ENCODE data around the gene TMX3. TPM values are rescaled to one million over a fixed set of nuclear protein-coding genes. Genes with fewer than 3 reads are reported as not detected.
A peak's percentile ranks its signal among the peaks of the same experiment; 100 is the strongest.

Gene TMX3
- polyA plus RNA-seq, 1 of the 3 experiments (the other 2 are of a cell fraction): 23.3 TPM

GRCh38 chr18:68759308-68759707, 44.4 kb upstream of the TMX3 start:
- no peaks in the 10 kb centered on the region for H4K20me1 ChIP-seq (ENCODE audit: insufficient read depth)
- H3K9me2 ChIP-seq: no peaks in the 10 kb centered on the region
- no peaks in the 10 kb centered on the region for H3K79me2 ChIP-seq (ENCODE audit: insufficient read depth)
- H2AFZ ChIP-seq (ENCODE audit: low read depth): no peak overlapping the region
- CTCF ChIA-PET: interaction anchor here (1.0 to 1.3 kb wide), 2 partner anchors 12 to 24 kb away, joined by 3 to 4 read pairs; no protein-coding TSS in a partner anchor
- H3F3A ChIP-seq (replicated peaks; ENCODE audit: insufficient read depth): peaks cover 2% of the 10 kb centered on the region
- no peak overlapping the region for H3K4me2 ChIP-seq
- no peaks in the 10 kb centered on the region for H3K36me3 ChIP-seq (replicated peaks in 1 of 2; ENCODE audit: control insufficient read depth in 1 of 2, insufficient read depth in 2 of 2, low read length in 1 of 2)
- peaks cover 19% of the 10 kb centered on the region; the same call in 1 of the 2 replicates for H3K9me3 ChIP-seq
- no peaks in the 10 kb centered on the region for H3K4me1 ChIP-seq (ENCODE audit: control insufficient read depth in 1 of 2, insufficient read depth in 2 of 2, low read depth in 1 of 2, low read length in 1 of 2)
- TF ChIP-seq CHD2 (IDR thresholded peaks at IDR 0.05; ENCODE audit: low read length, partially characterized antibody): no peak
- DNase-seq: no peak
- no peaks in the 10 kb centered on the region for H3K27me3 ChIP-seq (ENCODE audit: insufficient read depth)
- no peak overlapping the region for H3K4me3 ChIP-seq (ENCODE audit: low read depth in 2 of 2, low read length in 1 of 2)
- POLR2A ChIA-PET: no interaction called here
- WGBS (ENCODE audit: low lambda C conversion rate): 65% methylated on average over 2 of the region's 2 CpGs
- no peak overlapping the region for H3K27ac ChIP-seq (ENCODE audit: low read depth in 2 of 2, low read length in 1 of 2)
- no peak overlapping the region for H3K9ac ChIP-seq

DNA sequence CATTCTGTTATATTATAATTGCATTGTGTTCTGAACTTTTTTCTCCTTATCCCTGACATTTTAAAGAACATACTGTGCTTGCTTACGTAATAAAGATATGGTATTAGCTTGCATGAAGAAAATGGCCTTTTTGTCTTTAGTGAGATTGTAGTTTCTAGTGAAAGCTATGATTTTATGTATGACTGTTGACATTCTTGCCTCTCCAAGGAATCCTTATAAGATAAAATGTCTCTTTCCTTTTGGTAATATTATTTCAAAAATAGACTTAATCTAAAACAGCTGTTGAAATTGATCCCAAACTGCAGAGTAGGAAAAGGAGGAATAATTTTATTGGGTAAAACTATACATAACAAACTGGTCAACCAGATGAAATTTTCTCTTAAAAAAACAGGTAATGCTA, 42.2 kb upstream of the TMX3 start:
- POLR2A ChIA-PET: no interaction called here
- H3K27me3 ChIP-seq (ENCODE audit: insufficient read depth): no peaks in the 10 kb centered on the region
- WGBS (ENCODE audit: low lambda C conversion rate): 72% methylated on average over 1 of the region's 1 CpG
- no peak overlapping the region; a peak in 2 of 4 replicates for H3K27ac ChIP-seq (ENCODE audit: low read depth in 2 of 2, low read length in 1 of 2)
- no peaks in the 10 kb centered on the region for H3K4me1 ChIP-seq (ENCODE audit: control insufficient read depth in 1 of 2, insufficient read depth in 2 of 2, low read depth in 1 of 2, low read length in 1 of 2)
- CTCF ChIA-PET: interaction anchor here (0.7 kb wide), 1 partner anchor 126 kb away, joined by 3 read pairs; no protein-coding TSS in a partner anchor
- H2AFZ ChIP-seq (ENCODE audit: low read depth): no peak overlapping the region
- no peaks in the 10 kb centered on the region for H3K79me2 ChIP-seq (ENCODE audit: insufficient read depth)
- DNase-seq: no peak
- no peaks in the 10 kb centered on the region for H3K36me3 ChIP-seq (replicated peaks in 1 of 2; ENCODE audit: control insufficient read depth in 1 of 2, insufficient read depth in 2 of 2, low read length in 1 of 2)
- H3F3A ChIP-seq (replicated peaks; ENCODE audit: insufficient read depth): peaks cover 2% of the 10 kb centered on the region
- no peak overlapping the region for H3K4me2 ChIP-seq
- H3K4me3 ChIP-seq (ENCODE audit: low read depth in 2 of 2, low read length in 1 of 2): no peak overlapping the region
- H3K9me3 ChIP-seq: peaks cover 23% of the 10 kb centered on the region; the same call in 1 of the 2 replicates
- no peak for TF ChIP-seq GABPA (IDR thresholded peaks at IDR 0.05; ENCODE audit: low read depth)
- TF ChIP-seq, protein P1, sequence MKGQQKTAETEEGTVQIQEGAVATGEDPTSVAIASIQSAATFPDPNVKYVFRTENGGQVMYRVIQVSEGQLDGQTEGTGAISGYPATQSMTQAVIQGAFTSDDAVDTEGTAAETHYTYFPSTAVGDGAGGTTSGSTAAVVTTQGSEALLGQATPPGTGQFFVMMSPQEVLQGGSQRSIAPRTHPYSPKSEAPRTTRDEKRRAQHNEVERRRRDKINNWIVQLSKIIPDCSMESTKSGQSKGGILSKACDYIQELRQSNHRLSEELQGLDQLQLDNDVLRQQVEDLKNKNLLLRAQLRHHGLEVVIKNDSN (IDR thresholded peaks at IDR 0.05; ENCODE audit: borderline replicate concordance, low read depth): no peak
- TF ChIP-seq TCF12 (IDR thresholded peaks at IDR 0.05): peak; percentile 25; the same call in 1 of the 2 replicates
- H3K9me2 ChIP-seq: no peaks in the 10 kb centered on the region
- no peaks in the 10 kb centered on the region for H4K20me1 ChIP-seq (ENCODE audit: insufficient read depth)
- no peak overlapping the region for H3K9ac ChIP-seq

DNA sequence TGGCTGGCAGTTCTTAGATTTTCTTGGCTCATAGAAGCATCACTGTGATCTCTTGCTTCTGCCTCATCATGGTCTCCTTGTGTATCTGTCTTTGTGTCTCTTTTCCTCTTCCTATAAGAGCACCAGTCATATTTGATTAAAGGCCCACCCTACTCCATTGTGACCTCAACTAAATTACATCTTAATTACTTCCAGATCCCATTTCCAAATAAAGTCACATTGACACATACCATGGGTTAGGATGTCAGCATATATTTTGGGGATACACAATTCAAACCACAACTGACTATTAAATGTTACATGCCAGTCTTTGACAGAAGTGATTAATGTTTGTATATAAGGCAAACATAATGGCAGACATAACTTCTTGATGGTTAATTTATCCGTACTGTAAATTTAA, 27.3 kb upstream of the TMX3 start:
- Histone ChIP-seq H3K4me1 (ENCODE audit: control insufficient read depth in 1 of 2, insufficient read depth in 2 of 2, low read depth in 1 of 2, low read length in 1 of 2) (peaks cover 0 to 10% of the 10 kb centered on the region in 2 experiments; a peak in 2 of 4 replicates), H3K4me3 (ENCODE audit: low read depth in 2 of 2, low read length in 1 of 2) (no peak overlapping the region), H3K9me2 (no peaks in the 10 kb centered on the region), H3K27me3 (ENCODE audit: insufficient read depth) (no peaks in the 10 kb centered on the region), H3K79me2 (ENCODE audit: insufficient read depth) (no peaks in the 10 kb centered on the region), H2AFZ (ENCODE audit: low read depth) (no peak overlapping the region), H4K20me1 (ENCODE audit: insufficient read depth) (no peaks in the 10 kb centered on the region), H3K9ac (no peak overlapping the region), H3K9me3 (no peaks in the 10 kb centered on the region), H3K27ac (ENCODE audit: low read depth in 2 of 2, low read length in 1 of 2) (peak overlapping the region in 1 of 2 experiments; percentile 84; a peak in 2 of 4 replicates), H3K4me2 (no peak overlapping the region), H3K36me3 (replicated peaks in 1 of 2; ENCODE audit: control insufficient read depth in 1 of 2, insufficient read depth in 2 of 2, low read length in 1 of 2) (peaks cover 0 to 4% of the 10 kb centered on the region in 2 experiments), H3F3A (replicated peaks; ENCODE audit: insufficient read depth) (no peaks in the 10 kb centered on the region)
- TF ChIP-seq, protein P2, sequence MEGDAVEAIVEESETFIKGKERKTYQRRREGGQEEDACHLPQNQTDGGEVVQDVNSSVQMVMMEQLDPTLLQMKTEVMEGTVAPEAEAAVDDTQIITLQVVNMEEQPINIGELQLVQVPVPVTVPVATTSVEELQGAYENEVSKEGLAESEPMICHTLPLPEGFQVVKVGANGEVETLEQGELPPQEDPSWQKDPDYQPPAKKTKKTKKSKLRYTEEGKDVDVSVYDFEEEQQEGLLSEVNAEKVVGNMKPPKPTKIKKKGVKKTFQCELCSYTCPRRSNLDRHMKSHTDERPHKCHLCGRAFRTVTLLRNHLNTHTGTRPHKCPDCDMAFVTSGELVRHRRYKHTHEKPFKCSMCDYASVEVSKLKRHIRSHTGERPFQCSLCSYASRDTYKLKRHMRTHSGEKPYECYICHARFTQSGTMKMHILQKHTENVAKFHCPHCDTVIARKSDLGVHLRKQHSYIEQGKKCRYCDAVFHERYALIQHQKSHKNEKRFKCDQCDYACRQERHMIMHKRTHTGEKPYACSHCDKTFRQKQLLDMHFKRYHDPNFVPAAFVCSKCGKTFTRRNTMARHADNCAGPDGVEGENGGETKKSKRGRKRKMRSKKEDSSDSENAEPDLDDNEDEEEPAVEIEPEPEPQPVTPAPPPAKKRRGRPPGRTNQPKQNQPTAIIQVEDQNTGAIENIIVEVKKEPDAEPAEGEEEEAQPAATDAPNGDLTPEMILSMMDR (IDR thresholded peaks at IDR 0.05): no peak
- no peak for TF ChIP-seq FOXM1 (IDR thresholded peaks at IDR 0.05; ENCODE audit: low read depth)
- TF ChIP-seq TEAD4 (IDR thresholded peaks at IDR 0.05; ENCODE audit: borderline replicate concordance, insufficient read depth): no peak
- peak in 1 of 2 experiments; percentile 42; a peak in 1 of 4 replicates for TF ChIP-seq EP300 (IDR thresholded peaks at IDR 0.05; ENCODE audit: borderline replicate concordance in 1 of 2, low read depth in 1 of 2, low read length in 1 of 2)
- TF ChIP-seq TCF12 (IDR thresholded peaks at IDR 0.05): peak; percentile 16; the same call in 1 of the 2 replicates
- 46% methylated on average over 1 of the region's 1 CpG for WGBS (ENCODE audit: low lambda C conversion rate)
- ChIA-PET POLR2A (no interaction called here), CTCF (no interaction called here)
- DNase-seq: no peak
